Smooth muscle cell of bladder (primary cell): ENCODE data around the gene NUPR1. TPM values are rescaled to one million over a fixed set of nuclear protein-coding genes. Genes with fewer than 3 reads are reported as not detected.

Experiments
- total RNA-seq: library from RNA; depleted of rRNA; stranded (reverse); fragments of >200 nt; gene quantifications from 2 replicates; pipeline ENCODE4 v1.2.3, GENCODE V29; 2014

NUPR1 gene
- total RNA-seq: 32.5 and 50.5 TPM in 2 replicates

GRCh38 chr16:28538733-28539596, at the start of gene NUPR1:
NUPR1 (minus strand) TSS chr16:28538974; CDS start chr16:28538907, 67 bp downstream.

GRCh38 chr16:28553776-28554633, 15.2 kb upstream of the NUPR1 start, which contains the start of gene SGF29:
SGF29 (plus strand) TSS chr16:28553920; CDS start chr16:28581070, 27,150 bp downstream.

GRCh38 chr16:28494121-28494851, 44.5 kb downstream of the NUPR1 start, which contains the start of gene APOBR:
APOBR (plus strand) TSS chr16:28494643; CDS start chr16:28494682, 39 bp downstream.

GRCh38 chr16:28491970-28492474, 46.8 kb downstream of the NUPR1 start, which contains the start of gene CLN3:
CLN3 (minus strand) TSS chr16:28492074; CDS start chr16:28491759, 315 bp downstream.

Other genes starting within 250 kb of the NUPR1 start
- not detected in 2 replicates for gene SBK1, start 246.4 kb downstream of the NUPR1 start, total RNA-seq
- 0.57 TPM in 1 of 2 replicates, not detected in the other for gene NPIPB6, start 175.5 kb downstream of the NUPR1 start, total RNA-seq
- 55.9 and 81.2 TPM in 2 replicates for gene EIF3CL, start 135.1 kb downstream of the NUPR1 start, total RNA-seq
- not detected in 2 replicates for gene NPIPB7, start 66.6 kb downstream of the NUPR1 start, total RNA-seq
- 14.1 and 14.5 TPM in 2 replicates for gene CLN3, start 46.9 kb downstream of the NUPR1 start, total RNA-seq
- gene APOBR, start 44.3 kb downstream of the NUPR1 start, total RNA-seq: under 0.01 TPM in 1 of 2 replicates, not detected in the other
- gene IL27, start 32.1 kb downstream of the NUPR1 start, total RNA-seq: 0.28 TPM in 1 of 2 replicates, not detected in the other
- gene SGF29, start 14.9 kb upstream of the NUPR1 start, total RNA-seq: 7.3 and 9.6 TPM in 2 replicates
- gene SULT1A2, start 58.1 kb upstream of the NUPR1 start, total RNA-seq: 0.09 and 0.28 TPM in 2 replicates
- gene SULT1A1, start 71.1 kb upstream of the NUPR1 start, total RNA-seq: 3.6 and 6.4 TPM in 2 replicates
- gene NPIPB8, start 99.1 kb upstream of the NUPR1 start, total RNA-seq: 0.55 TPM in 1 of 2 replicates, not detected in the other
- 125 and 217 TPM in 2 replicates for gene EIF3C, start 172.5 kb upstream of the NUPR1 start, total RNA-seq
- gene NPIPB9, start 212.8 kb upstream of the NUPR1 start, total RNA-seq: 0.71 and 1.4 TPM in 2 replicates